ENCODE results near the gene HOXB5. TPM values are rescaled to one million over a fixed set of nuclear protein-coding genes. Genes with fewer than 3 reads are reported as not detected.

HOXB5 gene
- total and polyA plus RNA-seq, 8 donors = 0.43 to 50.4 (median 2.4) TPM; not detected in 1

DNA sequence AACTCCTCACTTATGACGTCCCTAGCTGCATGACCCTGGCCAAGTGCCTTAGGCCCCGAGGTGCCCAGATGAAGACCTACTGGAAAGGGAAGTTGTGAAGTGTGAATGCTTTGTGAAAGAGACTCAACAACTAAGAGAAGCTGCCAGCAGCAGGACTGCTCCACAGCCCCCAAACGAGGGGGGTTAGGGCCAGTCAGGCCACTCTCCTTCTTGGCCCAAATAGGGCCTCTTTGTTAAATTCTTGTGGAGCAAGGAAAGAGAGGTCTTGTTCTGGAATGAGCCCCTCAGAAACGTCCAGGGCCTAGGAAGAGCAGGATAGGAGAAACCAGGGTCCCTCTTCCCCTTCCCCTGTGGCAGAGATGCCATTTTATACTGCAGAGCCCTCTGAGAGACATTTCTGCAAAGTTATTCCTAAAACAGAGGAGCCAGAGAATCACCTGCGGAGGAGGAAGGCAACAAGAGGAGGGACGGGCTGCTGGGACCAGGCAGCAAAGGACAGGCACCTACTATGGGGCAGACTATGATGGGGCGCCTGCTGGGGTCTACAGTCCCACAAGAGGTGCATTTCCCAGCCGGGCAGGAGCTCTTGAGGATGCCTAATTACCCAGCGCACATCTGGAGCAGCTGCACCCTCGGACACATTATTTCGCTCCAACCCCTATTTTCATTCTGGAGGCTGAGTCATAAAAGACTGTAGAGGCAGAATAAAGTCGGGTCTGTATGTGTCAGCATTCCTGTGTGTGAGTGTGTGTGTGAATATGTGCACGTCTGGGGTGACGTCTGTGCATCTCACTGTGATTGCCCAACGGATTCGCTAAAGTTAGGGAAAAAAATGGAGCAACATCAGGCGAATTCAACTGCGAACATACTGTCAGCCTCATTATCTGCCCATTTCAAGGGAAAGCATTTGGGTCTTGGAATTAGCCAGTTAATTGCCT is 44.0 kb upstream of the HOXB5 start:
- Histone ChIP-seq H3K9me3 (no peaks in the 10 kb centered on the region), H3K4me3 (no peak overlapping the region), H3K27ac (no peak overlapping the region), H3K27me3 (peaks cover 54 to 100% (median 99%) of the 10 kb centered on the region in 3 donors), H3K36me3 (no peaks in the 10 kb centered on the region), H3K4me1 (peaks cover 0 to 28% (median 12%) of the 10 kb centered on the region in 4 donors)
- DNase-seq = peak in 1 of 2 donors; percentile 2
- WGBS, 5 donors = 23 to 37% (median 26%) methylated on average over 17 to 18 of the region's 18 CpGs
- intact Hi-C loops (cut with DNase I; ENCODE audit: low total_unique reads) = no loop called here
- TF ChIP-seq POLR2A (IDR thresholded peaks at IDR 0.05) (no peak), EP300 (IDR thresholded peaks at IDR 0.05) (no peak), POLR2AphosphoS5 (IDR thresholded peaks at IDR 0.05) (no peak)
- TF ChIP-seq, protein P1, sequence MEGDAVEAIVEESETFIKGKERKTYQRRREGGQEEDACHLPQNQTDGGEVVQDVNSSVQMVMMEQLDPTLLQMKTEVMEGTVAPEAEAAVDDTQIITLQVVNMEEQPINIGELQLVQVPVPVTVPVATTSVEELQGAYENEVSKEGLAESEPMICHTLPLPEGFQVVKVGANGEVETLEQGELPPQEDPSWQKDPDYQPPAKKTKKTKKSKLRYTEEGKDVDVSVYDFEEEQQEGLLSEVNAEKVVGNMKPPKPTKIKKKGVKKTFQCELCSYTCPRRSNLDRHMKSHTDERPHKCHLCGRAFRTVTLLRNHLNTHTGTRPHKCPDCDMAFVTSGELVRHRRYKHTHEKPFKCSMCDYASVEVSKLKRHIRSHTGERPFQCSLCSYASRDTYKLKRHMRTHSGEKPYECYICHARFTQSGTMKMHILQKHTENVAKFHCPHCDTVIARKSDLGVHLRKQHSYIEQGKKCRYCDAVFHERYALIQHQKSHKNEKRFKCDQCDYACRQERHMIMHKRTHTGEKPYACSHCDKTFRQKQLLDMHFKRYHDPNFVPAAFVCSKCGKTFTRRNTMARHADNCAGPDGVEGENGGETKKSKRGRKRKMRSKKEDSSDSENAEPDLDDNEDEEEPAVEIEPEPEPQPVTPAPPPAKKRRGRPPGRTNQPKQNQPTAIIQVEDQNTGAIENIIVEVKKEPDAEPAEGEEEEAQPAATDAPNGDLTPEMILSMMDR (IDR thresholded peaks at IDR 0.05) = no peak

DNA sequence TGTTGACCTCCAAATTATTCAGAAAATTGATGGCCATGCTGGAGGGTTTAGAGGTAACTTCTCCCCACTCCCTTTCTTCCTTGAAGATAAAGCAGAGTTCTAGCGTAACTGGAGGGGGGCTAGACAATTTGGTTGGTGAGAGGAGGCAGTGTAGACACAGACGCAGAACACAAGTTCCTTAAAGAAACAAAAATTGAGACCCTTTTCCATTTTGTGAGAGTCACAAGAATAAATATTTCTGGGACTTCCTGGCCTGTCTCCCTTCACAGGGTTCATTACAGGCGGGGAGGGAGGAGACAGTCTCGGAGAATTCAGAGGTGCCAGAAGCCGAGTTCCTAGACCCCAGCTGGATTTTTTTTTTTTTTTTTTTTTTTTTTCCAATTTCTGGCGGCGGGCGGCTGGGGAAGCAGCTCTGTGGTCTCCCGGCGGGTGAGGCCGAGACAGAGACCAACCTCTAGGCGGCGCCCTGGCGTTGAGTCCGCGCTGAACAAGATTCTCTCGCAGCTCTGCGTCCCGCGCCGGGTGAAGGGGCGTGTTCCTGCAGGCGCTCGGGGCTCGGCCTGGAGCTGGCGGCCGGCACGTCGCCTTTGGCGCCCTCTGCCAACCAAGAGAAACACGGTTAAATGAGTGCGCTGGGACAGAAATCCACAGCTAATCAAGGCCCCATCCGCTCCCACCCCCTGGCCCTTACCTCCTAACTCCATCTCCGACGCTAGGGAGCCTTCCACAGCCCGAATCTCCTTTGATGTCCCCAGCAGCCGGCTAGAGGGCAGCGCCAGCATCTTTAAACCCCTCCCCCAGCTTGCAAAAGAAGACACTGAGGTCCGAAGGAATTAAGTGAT is 42.8 kb upstream of the HOXB5 start:
- intact Hi-C loops (cut with DNase I; ENCODE audit: low total_unique reads) = no loop called here
- Histone ChIP-seq H3K9me3 (no peaks in the 10 kb centered on the region), H3K27ac (no peak overlapping the region), H3K27me3 (peaks cover 46 to 100% (median 99%) of the 10 kb centered on the region in 3 donors), H3K4me1 (peaks cover 0 to 20% (median 9%) of the 10 kb centered on the region in 4 donors), H3K36me3 (no peaks in the 10 kb centered on the region), H3K4me3 (peak overlapping the region in 1 of 4 donors; percentile 6)
- 5 to 8% (median 5%) methylated on average over 33 to 39 of the region's 39 CpGs for WGBS, 5 donors
- TF ChIP-seq POLR2A (IDR thresholded peaks at IDR 0.05) (no peak), POLR2AphosphoS5 (IDR thresholded peaks at IDR 0.05) (no peak)
- peak; percentile 48 to 90 for DNase-seq

DNA sequence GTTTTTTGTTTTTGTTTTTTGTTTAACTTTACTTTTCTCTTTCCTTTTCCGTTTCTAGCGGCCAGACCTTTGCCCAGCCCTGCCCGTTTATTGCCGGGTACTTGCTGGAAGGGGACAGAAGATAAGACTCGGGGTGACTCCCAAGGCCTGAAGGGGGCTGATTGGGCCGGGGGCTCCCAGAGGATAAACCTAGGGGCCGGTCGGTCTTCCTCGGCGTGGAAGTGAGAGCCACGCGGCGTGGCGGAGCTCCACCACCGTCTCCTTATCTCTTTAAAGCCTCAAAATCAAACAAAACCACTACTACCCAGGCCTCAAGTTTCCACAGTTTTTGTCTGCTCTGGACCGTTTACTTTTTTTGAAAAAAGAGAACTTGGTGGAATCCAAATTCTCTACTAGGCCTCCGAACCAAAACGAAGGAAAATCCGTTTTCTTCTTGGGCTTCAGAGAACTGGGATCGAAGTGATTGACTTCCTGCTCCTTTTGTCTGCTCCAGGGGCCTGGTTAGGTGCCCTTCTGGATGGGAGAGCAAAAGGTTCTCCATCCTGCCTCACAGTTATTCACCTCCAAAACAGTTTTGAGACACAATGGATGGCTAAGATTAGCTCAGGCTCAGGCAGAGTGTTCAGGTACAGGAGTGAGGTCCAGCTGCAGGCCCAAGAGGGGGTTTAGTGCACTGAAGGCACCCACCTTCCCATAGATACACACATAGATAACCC is 41.1 kb upstream of the HOXB5 start:
- Histone ChIP-seq H3K4me1 (peaks cover 0 to 20% (median 9%) of the 10 kb centered on the region in 4 donors), H3K4me3 (no peak overlapping the region), H3K9me3 (no peaks in the 10 kb centered on the region), H3K27ac (no peak overlapping the region), H3K36me3 (no peaks in the 10 kb centered on the region), H3K27me3 (peaks cover 51 to 100% (median 99%) of the 10 kb centered on the region in 3 donors)
- intact Hi-C loops (cut with DNase I; ENCODE audit: low total_unique reads) = no loop called here
- no peak for DNase-seq
- TF ChIP-seq, protein P1 (IDR thresholded peaks at IDR 0.05) = no peak
- TF ChIP-seq POLR2A (IDR thresholded peaks at IDR 0.05) (no peak), POLR2AphosphoS5 (IDR thresholded peaks at IDR 0.05) (no peak), EP300 (IDR thresholded peaks at IDR 0.05) (no peak)
- whole genome bisulfite sequencing, 5 donors = 18 to 33% (median 29%) methylated on average over 20 of the region's 20 CpGs

DNA sequence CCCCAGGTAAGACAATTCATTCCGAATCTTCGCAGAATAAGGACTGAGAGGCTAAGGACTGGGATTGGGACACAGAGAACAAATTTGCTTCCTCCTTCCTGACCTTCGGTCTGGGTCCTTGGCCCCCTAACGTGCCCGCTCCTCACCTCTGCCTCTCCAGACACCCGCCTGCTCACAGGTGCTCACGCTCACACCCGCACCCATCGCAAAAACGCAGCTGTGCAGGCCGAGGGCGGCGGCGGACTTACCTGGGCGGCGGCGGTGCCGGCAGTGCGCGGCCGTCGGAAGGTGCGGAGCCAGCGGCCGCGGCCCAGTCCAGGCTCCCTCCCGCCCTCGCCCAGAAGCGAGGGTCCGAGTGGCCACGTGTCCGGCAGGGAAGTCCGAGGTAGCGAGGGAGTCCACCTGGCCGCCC is 39.7 kb upstream of the HOXB5 start:
- Histone ChIP-seq H3K4me3 (no peak overlapping the region), H3K4me1 (peaks cover 0 to 20% (median 9%) of the 10 kb centered on the region in 4 donors), H3K27me3 (peaks cover 57 to 100% (median 99%) of the 10 kb centered on the region in 3 donors), H3K9me3 (no peaks in the 10 kb centered on the region), H3K27ac (no peak overlapping the region), H3K36me3 (no peaks in the 10 kb centered on the region)
- 12 to 23% (median 20%) methylated on average over 11 to 35 of the region's 35 CpGs for WGBS, 5 donors
- intact Hi-C loops (cut with DNase I; ENCODE audit: low total_unique reads) = no loop called here
- no peak for DNase-seq
- TF ChIP-seq EP300 (IDR thresholded peaks at IDR 0.05) (no peak), POLR2AphosphoS5 (IDR thresholded peaks at IDR 0.05) (no peak)
- TF ChIP-seq, protein P1 (IDR thresholded peaks at IDR 0.05) = no peak

Data from stomach (tissue), 9 donors.